ENCODE data around the gene FAM20A. TPM values are rescaled to one million over a fixed set of nuclear protein-coding genes. Genes with fewer than 3 reads are reported as not detected.

The FAM20A gene
- total RNA-seq, 1 experiment from 2014 or later, result 0.11 TPM

- Histone ChIP-seq H3K27ac (ENCODE audit: low read length) (no peak overlapping the region), H3K9ac (ENCODE audit: low read length) (no peak overlapping the region), H3K36me3 (ENCODE audit: low read depth, low read length) (peaks cover 96% of the 10 kb centered on the region), H3K9me2 (replicated peaks; ENCODE audit: low read length) (no peaks in the 10 kb centered on the region), H3K4me2 (ENCODE audit: low read length) (no peak overlapping the region), H2AFZ (ENCODE audit: low read length) (no peak overlapping the region), H3K4me3 (ENCODE audit: low read length) (no peak overlapping the region), H3K27me3 (ENCODE audit: low read length) (no peaks in the 10 kb centered on the region), H4K20me1 (ENCODE audit: low read length) (no peaks in the 10 kb centered on the region), H3F3A (ENCODE audit: low read length, unreplicated experiment) (peaks cover under 1% of the 10 kb centered on the region), H3K9me3 (ENCODE audit: low read length) (no peaks in the 10 kb centered on the region), H3K4me1 (ENCODE audit: insufficient read depth, low read length) (no peaks in the 10 kb centered on the region), H3K79me2 (ENCODE audit: low read length) (peaks cover 2% of the 10 kb centered on the region; the same call in 1 of the 2 replicates)
- ChIA-PET CTCF (no interaction called here), POLR2A (ENCODE audit: unreplicated experiment) (no interaction called here)
- TF ChIP-seq EZH2 (IDR thresholded peaks at IDR 0.05; ENCODE audit: low read length, unreplicated experiment), result no peak
- TF ChIP-seq EZH2phosphoT487 (IDR thresholded peaks at IDR 0.05; ENCODE audit: borderline replicate concordance, low read length), result no peak
- TF ChIP-seq CTCF (conservative IDR thresholded peaks at IDR 0.05; ENCODE audit: low read depth, low read length), result no peak
- DNase-seq (no peak), ATAC-seq (no peak)
- intact Hi-C loops (cut with micrococcal nuclease), result no loop called here
- no TSS peak for BruUV-seq (replicated peaks)
Measured at GRCh38 chr17:68527314-68527713, 73.9 kb downstream of the FAM20A start.

GRCh38 chr17:68526548-68526947 is 74.6 kb downstream of the FAM20A start:
- Histone ChIP-seq H3K27ac (ENCODE audit: low read length) (no peak overlapping the region), H3K27me3 (ENCODE audit: low read length) (no peaks in the 10 kb centered on the region), H4K20me1 (ENCODE audit: low read length) (no peaks in the 10 kb centered on the region), H2AFZ (ENCODE audit: low read length) (no peak overlapping the region), H3K79me2 (ENCODE audit: low read length) (peaks cover 9% of the 10 kb centered on the region; the same call in 1 of the 2 replicates), H3K36me3 (ENCODE audit: low read depth, low read length) (peaks cover 95% of the 10 kb centered on the region), H3F3A (ENCODE audit: low read length, unreplicated experiment) (no peaks in the 10 kb centered on the region), H3K9me2 (replicated peaks; ENCODE audit: low read length) (no peaks in the 10 kb centered on the region), H3K4me2 (ENCODE audit: low read length) (no peak overlapping the region), H3K4me1 (ENCODE audit: insufficient read depth, low read length) (no peaks in the 10 kb centered on the region), H3K4me3 (ENCODE audit: low read length) (no peak overlapping the region), H3K9ac (ENCODE audit: low read length) (no peak overlapping the region), H3K9me3 (ENCODE audit: low read length) (no peaks in the 10 kb centered on the region)
- TF ChIP-seq EZH2phosphoT487 (IDR thresholded peaks at IDR 0.05; ENCODE audit: borderline replicate concordance, low read length), result no peak
- TF ChIP-seq EZH2 (IDR thresholded peaks at IDR 0.05; ENCODE audit: low read length, unreplicated experiment), result no peak
- no peak for TF ChIP-seq CTCF (conservative IDR thresholded peaks at IDR 0.05; ENCODE audit: low read depth, low read length)
- intact Hi-C loops (cut with micrococcal nuclease), result no loop called here
- ATAC-seq (no peak), DNase-seq (no peak)
- CTCF ChIA-PET, result no interaction called here
- no TSS peak for BruUV-seq (replicated peaks)
- POLR2A ChIA-PET (ENCODE audit: unreplicated experiment), result no interaction called here

- Histone ChIP-seq H3K9ac (ENCODE audit: low read length) (no peak overlapping the region), H4K20me1 (ENCODE audit: low read length) (no peaks in the 10 kb centered on the region; the same call in 1 of the 2 replicates), H3K27me3 (ENCODE audit: low read length) (no peaks in the 10 kb centered on the region), H3K79me2 (ENCODE audit: low read length) (peaks cover 42% of the 10 kb centered on the region), H3K9me2 (replicated peaks; ENCODE audit: low read length) (no peaks in the 10 kb centered on the region), H2AFZ (ENCODE audit: low read length) (no peak overlapping the region), H3K4me3 (ENCODE audit: low read length) (no peak overlapping the region), H3F3A (ENCODE audit: low read length, unreplicated experiment) (no peaks in the 10 kb centered on the region), H3K4me2 (ENCODE audit: low read length) (no peak overlapping the region), H3K4me1 (ENCODE audit: insufficient read depth, low read length) (no peaks in the 10 kb centered on the region), H3K9me3 (ENCODE audit: low read length) (no peaks in the 10 kb centered on the region), H3K36me3 (ENCODE audit: low read depth, low read length) (peaks cover 75% of the 10 kb centered on the region), H3K27ac (ENCODE audit: low read length) (no peak overlapping the region)
- no peak for ATAC-seq
- intact Hi-C loops (cut with micrococcal nuclease), result no loop called here
- ChIA-PET POLR2A (ENCODE audit: unreplicated experiment) (no interaction called here), CTCF (no interaction called here)
- BruUV-seq (replicated peaks), result no TSS peak
- TF ChIP-seq CTCF (conservative IDR thresholded peaks at IDR 0.05; ENCODE audit: low read depth, low read length), result no peak
- DNase-seq, result no peak
Measured at GRCh38 chr17:68522266-68522665, 78.9 kb downstream of the FAM20A start.
